NOMO-1 (cell line): ENCODE measurements around the gene COX5B.
"Not testable (repeated sequence)": the region's sequence is repeated elsewhere in the genome, so short reads cannot be mapped to it uniquely, and the experiment has no call there.

Experiments used
- DNase-seq, 2 experiments: peaks; one replicate each; lab custom pipeline; 2025; ENCODE audit not compliant: unreplicated experiment in 2 of 2; lab: John Stamatoyannopoulos, UW

Gene COX5B

GRCh38 chr2:97672606-97673140, 26.8 kb downstream of the COX5B start:
- DNase-seq: not testable (repeated sequence)

DNA sequence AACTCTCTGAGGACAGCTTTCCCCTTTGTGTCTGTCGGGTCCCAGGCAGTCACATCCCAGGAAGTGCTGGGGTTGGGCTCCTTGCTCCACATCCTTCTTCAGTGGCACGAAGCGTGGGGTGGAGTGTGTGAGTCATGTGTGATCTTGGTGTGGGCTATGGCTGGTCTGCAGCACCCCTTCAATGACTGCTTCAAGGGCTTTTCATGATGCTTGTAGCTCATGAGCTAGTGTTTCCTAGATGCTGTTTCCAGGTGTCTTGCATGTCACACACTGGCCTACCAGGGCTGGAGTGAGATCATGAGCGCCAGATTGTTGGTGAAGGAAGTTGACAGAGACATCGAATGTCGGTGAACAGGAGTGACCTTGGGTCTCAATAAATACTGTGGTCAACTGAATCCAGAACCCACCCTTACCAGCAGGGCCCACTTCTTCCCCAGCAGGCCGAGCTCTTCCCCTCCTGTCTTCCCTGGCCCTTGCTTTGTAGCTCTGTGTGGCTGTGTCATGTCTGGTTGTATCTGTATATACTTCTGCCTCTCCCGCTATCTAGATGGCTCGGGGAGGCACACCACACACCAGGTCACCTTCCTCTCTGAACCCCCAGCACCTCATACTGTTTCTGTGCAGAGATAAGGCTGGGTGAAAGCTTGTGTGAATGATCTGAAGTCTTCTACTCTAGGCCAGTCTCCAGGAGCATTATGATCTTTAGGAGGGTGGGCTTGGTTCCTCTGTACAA, 27.5 kb downstream of the COX5B start:
- no peak for DNase-seq

DNA sequence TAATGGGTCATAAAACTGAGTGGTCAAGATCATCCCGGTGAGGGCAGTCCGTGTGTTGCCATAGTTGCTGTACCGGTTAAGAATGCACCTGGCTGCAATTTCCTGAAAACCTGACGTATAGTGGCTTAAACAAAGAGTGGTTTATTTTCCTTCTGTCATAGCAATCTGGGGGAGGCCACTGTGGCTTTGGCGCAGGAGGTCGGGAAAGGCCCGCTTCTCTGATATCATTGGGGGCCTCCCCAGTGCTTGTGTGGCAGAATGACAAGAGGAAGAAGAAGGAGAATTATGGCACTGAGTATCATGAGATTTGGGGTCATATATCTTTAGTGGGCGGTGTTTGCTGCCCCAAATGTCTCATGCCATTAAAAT, 28.0 kb downstream of the COX5B start:
- no peak for DNase-seq

DNA sequence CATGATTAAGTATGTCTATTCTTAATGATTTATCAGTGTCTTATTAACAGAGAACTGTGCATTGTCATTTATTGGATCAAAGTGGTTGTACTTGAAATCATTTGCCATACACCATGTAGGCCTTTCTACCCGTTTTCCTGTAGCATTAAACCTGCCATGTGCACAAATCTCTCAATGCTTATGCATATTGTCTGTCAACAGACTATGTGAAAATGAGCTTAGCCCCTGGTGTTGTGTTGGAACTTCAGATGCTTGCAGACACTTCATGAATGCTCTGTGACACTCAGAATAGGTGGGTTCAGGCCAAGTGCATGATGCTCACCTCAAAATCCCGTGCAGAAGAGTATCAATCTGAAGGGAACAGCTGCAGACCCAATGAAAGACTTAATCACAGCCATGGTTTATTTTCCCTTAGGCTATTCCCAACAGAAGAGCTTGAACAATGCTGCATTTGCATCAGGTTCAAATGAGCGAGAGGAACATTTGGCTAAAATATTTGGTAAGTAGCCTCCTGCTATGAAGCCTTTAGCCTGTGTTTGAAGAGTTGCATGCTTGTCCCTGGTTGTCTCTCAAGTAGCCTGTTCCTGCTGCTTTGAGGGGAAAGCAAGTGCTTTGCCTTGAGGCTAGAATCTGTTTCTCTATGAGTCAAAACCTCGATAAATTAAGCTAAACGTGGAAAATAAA, 29.7 kb downstream of the COX5B start:
- DNase-seq: no peak

DNA sequence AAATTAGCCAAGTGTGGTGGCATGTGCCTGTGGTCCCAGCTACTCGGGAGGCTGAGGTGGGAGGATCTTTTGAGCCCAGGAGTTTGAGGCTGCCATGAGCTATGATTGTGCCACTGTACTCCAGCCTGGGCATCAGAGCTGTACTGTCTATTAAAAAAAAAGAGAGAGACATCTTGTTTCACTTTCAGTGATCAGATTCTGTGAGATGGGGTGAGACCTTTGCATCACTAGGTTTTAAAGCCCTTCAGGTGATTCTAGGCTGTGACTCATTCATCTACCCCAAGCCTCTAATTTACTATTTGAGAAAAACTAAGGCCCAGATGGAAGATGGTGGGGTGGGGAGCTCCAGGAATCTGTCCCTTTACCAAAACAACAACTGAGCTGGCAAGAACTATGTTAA, 30.8 kb downstream of the COX5B start:
- DNase-seq: no peak

DNA sequence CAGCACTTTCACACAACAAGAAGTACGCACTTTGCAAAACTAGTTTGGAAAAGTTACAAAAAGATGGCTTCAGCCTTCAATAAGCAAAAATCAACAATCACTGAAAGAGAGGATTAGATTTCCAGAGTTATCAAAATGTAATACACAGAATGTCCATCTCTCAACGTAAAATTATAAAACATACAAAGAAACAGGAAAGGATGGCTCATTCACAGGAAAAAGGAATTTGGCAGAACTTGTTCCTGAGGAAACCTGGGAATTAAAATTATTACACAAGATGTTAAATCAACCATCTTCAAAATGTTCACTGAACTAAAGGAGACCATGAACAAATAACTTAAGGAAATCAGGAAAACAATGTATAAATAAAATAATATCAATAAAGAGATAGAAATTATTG, 31.6 kb downstream of the COX5B start:
- DNase-seq: no peak

DNA sequence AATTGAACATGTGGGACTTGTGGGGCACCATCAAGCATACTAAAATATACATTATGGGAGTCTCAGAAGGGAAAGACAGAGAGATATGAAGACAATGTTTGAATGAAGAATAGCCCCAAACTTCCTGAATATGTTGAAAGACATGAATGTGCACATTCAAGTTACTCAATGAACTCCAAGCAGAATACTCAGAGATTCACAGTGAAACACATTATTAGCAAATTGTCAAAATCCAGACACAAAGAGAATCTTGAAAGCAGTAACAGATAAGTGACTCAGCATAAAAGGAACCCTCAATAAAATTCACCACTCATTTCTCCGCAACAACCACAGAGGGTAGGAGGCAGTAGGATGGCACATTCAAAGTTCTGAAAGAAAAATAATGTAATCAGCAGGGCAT, 32.4 kb downstream of the COX5B start:
- peak in 1 of 2 experiments; percentile 25 for DNase-seq

GRCh38 chr2:97687235-97687634, 41.4 kb downstream of the COX5B start:
- DNase-seq: not testable (repeated sequence)

- no peak for DNase-seq
Observed at GRCh38 chr2:97688062-97688827, 42.4 kb downstream of the COX5B start.

DNA sequence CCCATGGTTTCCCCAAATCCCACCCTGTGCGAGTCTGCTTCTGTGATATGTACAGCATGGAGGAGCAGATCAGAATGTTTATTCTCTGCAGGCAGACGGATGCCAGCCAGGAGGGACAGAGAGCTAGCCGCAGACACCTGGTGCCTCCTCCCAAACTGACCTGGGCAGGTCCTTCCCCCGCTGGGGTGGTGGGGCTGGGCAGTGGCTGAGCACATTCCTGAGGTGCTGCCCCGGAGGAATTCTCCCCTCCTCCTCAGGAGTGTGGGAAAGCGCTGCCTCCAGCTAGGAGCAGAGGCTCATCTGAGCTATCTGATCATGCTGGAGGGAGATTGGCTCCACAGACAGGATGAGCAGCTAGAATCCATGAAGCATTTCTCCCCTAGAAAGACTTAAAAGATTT, 45.3 kb downstream of the COX5B start:
- DNase-seq: no peak

DNA sequence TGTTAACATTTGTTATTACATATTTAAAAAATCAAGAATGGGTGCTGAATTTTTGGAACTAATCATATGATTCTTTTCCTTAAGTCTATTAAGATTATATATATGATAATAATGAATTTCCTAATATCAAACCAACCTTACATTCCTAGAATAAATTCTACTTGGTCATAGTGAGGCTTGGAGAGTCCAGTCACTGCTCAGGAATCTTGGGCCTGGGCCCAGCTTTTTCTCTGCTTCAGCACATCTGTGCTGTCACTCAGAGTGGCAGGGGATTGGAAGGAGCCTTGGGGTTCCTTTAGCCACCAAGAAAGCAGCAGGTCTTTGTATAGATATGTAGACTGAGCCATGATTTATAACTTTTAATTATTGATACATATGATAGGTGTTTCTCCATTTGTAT, 47.6 kb downstream of the COX5B start:
- no peak for DNase-seq

DNA sequence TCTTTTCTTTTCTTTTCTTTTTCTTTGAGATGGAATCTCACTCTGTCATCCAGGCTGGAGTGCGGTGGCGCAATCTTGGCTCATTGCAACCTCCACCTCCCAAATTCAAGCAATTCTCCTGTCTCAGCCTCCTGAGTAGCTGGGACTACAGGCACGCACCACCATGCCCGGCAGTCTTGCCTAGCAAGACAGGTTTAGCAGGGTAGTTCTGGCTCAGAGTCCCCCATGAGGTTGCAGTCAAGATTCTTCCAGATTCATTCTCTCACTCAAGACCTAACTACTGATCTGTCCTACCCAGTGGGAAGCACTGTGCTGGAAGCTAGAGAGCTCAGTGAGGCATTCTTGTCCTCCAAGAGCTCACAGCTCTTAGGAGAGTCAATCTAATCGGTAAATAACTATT, 49.9 kb downstream of the COX5B start:
- no peak for DNase-seq

DNA sequence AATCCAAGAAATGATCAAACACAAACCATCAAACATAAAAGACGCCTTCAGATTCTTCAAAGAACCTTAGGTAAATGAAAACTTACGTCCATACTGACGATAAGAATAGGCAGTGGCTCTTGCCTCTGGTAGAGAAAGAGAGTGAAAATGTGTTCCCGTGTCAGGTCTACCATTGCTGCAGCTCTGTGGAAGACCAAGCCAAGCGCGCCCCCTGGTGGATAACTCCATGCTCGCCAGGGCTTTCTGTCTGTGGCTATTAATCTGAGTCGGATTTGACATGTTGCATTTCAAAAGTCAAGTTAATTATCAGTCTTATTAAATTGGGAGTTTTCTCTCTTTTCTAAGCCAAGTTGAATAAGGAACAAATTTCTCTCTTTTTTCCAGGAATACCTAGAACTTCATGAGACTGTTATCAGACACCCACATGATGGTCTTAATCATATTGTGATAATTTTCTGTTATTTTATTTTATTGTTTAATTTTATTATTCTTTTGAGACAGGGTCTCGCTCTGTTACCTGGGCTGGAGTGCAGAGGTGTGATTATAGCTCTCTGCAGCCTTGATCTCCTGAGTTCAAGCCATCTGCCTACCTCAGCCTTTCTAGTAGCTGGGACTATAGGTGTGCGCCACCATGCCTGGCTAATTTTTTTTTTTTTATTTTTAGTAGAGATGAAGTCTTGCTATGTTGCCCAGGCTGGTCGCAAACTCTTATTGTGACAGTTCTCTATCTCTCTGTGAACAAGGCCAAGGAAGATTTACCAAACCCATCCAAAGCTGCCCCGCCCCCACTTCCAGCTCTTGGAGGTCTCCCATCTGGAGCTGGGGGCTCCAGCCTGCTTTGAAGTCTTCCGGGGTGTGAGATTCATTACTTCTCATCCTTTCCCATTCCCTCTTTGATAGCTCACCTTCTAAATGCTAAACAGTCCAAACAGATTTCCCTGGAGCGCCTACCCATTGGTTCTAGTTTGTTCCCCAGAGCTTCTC, 51.7 kb downstream of the COX5B start:
- peak; percentile 50 to 84 for DNase-seq
